NCI-H510A (cell line): ENCODE data around the gene MAX.

ENCODE experiments used
- DNase-seq: peaks from one replicate; lab custom pipeline; 2025; lab: John Stamatoyannopoulos, UW

The MAX gene, protein sequence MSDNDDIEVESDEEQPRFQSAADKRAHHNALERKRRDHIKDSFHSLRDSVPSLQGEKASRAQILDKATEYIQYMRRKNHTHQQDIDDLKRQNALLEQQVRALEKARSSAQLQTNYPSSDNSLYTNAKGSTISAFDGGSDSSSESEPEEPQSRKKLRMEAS

DNA sequence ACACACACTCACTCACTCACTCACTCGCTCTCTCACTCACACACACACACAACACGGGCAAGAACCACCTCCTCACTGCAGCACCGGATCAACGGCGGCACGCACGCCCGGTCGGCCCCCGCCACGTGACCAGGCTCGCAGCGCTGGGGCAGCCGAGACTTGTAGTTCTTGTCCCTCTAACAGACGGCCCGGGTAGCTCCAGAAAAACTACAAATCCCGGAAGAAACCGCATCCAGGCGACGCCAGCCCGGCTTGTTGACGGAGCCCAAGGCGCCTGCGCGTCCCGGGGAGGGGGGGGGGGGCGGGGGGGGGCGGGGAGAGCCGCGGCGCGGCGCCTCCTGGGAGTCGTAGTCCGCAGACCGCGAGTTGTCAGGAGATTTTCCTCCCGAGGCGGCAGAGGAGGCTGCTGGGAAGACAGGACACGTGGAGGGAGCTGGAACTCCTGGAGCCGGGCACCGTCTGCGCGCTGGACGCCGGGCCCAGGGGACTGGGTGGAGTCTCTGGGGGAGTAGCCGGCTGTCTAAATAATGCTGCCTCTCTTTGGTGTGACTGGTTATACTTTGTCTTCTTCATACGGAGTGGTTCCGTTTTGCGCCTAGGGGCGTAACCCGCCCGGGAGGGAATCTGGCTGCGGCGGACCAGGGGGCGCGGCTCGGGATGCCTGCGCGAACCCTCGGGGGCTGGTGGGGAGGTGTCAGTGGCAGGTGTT is at the start of gene MAX:
Gene MAX, minus strand, starts transcription at position 77 of the 709 bp plus-strand sequence. CDS start 178 bp downstream, outside the sequence.
- peak; percentile 99 for DNase-seq

DNA sequence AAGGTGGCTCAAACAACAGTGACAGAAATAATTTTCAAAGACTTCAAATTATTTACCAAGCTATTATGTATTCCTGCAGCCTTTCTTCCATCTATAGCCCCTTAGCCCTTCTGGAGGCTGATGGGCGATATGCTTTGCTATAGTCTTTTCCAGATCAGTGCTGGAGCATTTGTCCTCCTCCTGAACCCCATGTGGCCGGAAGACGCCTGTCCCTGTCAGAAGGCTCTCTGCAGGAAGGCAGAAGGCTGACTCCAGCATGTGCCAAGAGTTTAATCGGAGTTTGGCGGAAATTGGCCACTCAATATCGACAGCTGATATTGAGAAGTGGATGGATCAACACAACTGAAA is 49.3 kb upstream of the MAX start:
- DNase-seq: no peak

DNA sequence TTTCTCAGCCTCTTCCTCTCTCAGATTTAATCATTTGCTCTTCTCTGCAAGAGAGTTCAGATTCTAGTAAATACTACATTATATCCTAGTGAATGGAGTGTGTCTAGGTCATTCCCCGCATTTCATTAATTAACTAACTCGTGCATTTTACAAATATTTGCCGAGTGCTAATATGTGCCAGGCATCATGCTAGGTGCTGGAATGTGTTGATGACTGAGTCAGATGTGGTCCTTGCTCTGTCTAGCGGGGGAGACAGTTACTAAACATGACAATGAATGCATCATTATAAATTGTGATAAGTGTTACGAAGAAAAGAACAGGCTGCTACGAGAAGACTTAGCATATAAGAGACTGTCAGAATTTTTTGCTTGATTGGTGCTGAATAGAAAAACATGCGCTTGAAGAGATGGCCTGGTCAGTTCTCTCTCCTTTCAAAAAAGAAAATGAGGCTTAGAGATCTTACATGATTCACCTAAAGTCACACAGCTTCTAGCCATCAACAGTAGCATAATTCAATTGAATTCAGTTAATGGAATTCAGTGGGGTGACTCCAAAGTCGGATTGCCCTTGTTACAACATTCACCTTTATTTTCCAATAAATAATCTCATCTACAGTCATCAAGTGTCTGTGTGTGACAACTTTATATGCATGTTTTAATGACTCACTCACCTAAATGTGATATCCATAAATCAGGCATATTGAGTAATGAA is 48.7 kb upstream of the MAX start:
- no peak for DNase-seq

DNA sequence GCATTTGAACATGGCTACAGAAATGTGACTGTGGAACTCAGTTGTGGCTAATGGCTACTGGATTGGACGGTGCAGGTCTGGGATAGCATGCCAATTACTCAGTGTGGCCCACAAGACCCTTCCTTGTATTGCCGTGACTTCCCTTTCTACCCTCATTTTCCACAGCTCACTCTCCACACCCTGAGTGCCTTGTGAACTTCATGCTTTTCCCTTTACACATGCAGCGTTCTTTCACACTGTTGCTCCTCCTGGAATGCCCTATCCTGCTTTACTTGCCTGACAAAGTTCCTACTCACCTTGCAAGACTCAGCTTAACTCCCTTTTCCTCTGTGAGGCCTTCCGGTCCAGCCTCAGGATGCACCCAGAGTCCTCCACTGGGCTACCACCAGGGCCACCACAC is 46.8 kb upstream of the MAX start:
- DNase-seq: no peak

DNA sequence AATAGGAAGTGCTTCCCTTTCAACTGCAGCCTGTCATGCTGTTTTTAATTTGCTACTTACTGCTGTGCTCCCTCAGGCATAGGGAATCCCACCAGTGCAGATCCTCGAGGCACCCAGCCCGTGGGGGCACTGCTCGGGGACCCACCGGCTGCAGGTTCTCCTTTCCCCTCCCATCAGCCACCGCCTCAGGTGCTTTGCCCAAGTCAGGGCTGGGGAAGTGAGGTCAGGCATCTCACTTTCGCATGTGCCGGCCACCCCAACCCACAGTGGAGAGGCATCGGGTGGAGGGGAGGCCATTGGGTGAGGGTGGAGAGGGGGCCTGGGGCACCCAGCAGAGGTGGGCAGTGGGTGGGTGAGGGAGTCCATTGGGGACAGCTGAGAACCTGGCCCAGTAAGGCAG is 41.9 kb upstream of the MAX start:
- no peak for DNase-seq

DNA sequence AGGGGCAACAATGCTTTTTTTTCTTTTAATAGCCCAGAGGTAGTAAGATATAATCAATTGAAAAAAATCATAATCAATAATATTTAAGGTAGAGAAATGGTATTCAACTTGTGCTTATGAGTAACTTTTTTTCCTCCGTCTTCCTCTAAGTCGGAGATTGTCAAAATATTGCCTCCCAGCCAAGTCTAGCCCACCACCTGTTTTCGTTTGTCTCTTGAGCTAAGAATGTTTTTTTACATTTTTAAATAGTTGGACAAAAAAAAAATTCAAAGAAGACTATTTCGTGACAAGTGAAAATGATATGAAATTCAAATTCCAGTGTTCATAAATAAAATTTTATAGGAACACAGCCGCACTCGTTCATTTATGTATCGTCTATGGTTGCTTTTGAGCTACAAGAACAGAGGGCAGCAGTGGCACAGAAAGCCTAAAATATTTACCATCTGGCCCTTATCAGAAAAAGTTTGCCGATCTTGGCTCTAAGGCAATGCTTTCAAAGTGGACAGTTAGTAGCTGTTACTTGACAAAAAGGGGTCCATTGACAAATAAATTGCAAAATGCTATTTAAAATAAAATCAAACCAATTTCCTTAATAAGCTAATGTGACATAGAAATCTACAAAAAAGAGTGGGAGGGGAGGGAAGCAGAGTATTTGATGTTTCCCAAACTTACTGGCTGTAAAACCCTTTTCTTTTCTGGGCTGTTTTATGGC is 40.8 kb upstream of the MAX start:
- no peak for DNase-seq

DNA sequence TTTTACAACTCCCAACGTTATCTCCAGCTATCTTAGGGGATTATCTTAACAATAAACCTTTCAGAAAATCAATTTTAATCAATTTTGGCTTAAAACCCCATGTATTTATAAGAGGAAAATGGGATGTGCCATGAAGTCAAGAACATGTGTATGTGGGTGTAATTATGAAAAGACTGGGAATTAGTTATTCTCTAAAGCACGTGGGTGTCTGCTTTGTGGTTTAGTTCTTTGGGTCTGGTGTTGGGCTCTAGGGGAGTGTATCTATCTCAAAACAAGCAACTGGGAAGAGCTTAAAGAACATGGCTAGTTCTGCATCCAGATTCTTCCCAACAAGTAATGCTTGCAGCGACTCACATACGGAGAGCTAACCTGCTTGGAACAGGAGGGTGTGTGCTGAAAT is 40.1 kb upstream of the MAX start:
- DNase-seq: no peak

DNA sequence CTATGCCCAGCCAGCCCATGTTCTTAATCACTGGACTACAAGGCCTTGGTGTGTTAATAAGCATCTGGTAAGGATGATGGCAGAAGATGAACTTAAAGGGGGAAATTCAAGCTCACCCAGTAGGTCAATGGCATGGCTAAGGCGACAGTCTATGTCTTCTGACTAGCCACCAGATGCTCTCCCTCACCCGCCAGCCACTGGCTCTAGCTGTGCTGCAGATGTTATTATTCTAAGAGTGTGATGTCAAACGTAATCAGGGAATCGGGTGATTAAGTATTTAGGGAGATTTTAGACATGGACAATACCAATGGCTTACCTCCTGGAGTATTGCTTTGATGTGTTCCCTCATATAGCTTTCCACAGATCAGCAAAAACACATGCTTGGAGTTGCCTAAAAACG is 39.2 kb upstream of the MAX start:
- DNase-seq: no peak

DNA sequence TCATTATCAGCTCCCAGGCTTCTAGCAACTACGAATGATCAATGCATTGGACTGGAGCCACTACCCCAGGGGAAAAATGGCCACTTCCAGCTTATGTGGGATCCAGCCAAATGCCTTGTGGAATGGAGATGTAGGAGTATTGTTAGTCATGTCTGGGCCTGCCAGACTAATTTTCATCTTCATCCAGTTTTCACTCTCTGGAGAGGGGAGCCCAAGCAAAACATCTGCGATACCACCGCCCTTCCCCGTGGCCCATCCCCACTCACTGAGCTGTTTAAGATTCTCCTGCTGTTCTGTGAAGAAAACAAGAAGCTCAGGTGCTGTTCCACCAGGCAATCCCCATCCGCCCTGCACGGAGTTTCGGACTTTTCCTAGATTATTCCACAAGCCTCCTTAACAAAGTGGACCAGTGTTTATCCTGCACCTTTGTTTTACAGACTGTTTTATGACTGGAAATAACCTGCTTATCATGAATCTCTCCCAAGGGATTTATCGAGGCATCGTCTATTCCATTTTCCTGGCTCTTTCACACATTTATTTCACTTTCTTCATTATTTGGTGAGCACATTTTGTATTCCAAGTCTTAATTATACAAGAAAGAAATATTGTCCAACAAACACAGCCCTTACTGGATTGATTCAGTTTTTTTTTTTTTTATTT is 35.5 kb upstream of the MAX start:
- DNase-seq: no peak

DNA sequence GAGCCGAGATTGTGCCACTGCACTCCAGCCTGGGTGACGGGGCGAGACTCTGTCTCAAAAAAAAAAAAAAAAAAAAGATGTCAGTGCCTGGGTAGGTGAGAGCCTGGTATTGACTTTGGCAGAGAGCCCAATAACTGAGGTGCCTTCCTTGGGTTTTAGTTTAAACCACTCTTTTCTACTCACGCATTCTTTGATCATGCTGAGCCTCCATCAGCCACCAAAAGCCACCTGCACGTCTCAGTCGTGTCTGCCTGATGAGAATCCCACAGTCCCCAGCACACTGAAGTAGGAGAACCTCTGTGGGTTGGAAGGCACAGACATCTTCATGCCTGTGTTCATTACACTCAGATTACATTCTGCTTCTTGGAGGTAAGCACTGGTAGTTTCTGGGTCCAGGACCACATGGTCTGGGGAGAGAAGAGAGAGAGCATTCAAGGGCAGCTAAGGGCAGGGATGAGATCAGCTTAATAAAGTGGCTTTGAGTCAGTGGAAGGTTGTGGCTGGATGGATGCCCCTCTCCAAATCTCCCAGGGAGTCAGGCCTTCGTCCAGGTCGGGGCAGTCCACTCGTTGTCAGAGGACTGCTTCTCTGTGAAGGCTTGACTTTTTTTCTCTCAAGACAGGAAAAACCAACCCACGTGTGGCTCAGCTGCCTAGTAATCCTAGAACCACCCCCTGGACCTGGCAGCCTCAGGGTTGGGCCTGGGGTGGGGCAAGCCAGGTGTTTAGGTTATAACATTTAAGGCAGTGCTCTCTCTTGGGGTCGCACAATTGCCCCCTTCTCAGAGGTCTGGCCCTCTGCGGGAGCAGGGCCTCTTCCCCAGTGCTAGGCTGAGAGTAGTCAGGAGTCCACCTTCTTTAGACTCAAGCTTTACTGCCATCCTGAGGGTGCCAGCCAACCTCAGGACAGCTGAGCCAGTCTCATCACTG is 32.6 kb upstream of the MAX start:
- peak; percentile 26 for DNase-seq

DNA sequence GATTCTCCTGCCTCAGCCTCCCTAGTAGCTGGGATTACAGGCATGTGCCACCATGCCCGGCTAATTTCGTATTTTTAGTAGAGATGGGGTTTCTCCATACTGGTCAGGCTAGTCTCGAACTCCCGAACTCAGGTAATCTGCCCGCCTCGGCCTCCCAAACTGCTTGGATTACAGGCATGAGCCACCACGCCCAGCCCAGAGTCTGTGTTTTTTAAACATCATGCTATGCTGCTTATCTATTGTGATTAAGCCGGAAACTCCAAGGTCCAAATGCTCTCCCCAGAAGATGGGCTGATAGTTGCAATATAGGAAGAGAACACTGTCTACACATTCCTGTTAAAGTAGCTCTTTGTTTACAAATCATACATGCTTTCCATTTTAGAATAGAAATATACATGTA is 30.5 kb upstream of the MAX start:
- no peak for DNase-seq

DNA sequence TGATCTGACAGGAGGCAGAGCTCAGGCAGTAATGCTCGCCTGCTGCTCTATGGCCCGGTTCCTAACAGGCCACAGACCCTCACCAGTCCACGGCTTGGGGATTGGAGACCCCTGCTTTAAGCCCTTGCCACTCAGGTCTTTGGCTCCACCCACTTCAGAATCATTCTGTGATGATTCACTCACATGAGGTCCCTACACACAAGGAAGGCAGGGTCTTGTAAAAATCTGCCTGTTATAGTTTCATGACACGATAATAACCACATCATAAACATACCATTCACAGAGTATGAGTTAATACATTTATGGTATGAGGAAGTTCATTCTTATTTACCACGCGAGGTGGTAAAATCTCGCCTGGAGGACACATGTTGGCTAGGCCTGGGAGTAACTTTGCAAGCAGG is 29.0 kb upstream of the MAX start:
- DNase-seq: no peak

DNA sequence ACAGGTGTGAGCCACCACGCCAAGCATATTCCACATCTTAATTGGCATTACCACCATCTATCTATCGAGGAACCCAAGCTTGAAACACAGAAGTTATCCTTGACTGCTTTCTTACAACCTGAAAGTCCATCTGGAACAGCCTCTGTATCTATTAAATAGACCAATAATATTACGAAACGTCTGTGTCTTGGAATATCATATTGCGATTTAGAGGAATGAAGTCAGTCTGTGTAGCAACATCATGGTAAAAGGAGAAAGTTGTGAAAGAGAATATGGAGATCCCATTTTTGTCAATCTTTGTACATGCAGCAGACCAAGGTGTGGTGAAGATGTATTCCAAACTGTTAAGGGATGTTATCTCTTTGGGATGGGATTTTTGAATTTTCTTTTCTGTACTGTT is 25.8 kb upstream of the MAX start:
- no peak for DNase-seq

DNA sequence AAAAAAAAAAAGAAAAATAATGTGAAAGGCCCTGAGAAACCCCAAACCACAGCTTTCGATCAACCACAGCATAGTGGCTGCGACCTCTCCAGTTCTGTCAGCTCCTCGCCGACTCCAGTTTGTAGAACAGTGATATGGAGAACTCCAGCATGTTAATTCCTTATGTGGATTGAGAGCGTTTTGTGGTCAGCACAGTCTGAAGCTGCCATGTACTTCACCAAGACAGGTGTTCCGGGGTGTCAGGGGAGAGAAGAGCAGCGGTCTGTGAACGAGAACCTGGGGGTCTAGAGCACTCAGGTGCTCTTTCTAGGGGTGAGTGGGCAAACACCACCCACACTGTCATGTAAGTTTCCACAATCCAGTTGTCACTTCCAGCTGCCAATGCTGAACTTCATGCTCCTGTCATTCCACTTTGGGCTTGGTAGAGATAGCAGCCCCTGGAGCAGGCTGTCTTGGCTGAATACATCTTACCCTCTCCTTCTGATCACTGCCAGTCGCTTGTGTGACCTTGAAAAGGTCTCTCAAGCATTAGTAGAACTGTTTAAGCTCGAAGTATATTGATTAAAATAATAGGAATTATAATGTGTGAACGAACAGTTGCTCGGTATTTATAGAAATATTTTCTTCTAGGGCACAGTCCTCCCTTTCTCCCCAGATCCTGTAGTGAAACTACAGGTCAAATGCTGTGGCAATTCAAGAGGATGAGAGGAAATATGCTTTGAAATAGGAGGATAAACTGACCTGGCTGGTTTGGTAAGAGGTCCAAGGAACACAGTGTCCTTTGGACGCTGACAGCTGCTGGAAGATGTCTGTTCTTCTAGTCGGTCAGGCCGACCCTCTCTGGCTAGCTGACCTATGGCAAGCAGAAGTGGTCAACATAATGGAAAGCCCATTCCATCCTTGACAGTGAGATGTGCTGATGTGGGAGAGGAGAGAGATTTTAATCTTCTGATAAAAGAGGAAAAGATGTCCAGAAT is 15.7 kb upstream of the MAX start:
- no peak for DNase-seq

DNA sequence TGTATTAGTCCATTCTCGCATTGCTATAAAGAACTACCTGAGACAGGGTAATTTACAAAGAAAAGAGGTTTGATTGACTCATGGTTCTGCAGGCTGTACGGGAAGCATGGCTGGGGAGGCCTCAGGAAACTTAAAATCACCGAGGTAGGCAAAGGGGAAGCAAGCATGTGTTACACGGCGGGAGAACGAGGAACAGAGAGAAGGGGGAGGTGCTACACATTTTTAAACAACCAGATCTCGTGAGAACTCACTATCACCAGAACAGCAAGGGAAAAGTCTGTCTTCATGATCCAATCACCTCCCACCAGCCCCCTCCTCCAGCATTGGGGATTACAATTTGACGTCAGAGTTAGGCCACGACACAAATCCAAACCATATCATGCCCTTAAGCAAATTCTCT is 13.3 kb upstream of the MAX start:
- no peak for DNase-seq

DNA sequence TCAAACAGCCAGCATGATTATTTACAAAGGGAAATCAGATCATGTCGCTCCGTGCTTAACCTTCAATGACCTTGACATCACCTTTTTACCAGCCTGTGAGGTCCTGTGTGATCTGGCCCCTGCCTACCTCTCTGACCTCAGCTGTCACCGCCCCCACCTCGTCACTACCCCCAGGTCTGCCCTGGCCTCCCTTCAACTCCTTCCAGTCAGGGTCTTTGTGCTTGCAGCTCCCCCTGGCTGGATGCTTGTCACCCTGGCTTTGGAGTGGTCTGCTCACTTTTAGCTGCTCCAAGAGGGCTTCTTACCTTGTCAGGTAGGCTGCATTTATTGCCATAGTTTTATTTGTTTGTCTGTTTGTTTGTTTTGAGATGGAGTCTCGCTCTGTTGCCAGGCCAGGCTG is 8.2 kb upstream of the MAX start:
- no peak for DNase-seq

DNA sequence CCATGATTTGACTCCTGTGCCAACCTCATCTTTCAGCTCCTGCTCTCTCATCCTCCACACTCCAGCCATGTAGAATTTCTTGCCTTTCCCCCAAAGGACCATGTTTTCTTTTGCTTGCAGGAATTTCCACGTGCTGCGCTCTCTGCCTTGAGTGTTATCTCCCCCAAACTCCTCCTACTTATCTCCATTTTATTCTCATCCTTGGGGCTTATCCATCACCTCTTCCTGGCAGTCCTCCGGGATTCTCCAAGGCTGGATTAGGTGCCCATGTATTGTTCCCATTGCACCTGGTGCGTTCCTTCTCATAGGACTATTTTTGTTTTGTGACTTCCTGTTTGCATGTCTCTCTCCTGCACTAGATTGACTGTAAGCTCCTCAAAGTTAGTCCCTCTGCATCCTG is 7.0 kb upstream of the MAX start:
- no peak for DNase-seq

DNA sequence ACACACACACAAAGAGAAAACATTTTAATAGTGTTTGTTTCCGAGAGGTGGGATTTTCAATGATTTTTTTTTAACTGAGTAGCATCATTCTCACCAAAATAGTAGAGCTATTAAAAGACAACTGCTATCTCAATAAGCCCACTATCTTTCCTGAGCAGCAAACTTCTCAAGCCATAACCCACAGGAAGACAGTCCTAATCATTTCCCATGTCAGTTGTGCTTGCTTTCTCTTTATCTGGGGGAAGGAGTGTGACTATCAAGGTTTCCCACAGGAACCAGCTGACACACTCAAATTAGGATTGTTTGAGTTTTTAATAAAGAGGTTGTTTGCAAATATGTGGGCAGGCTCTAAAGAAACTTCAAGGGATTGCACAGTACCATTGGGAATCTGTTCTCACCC is 4.9 kb upstream of the MAX start:
- DNase-seq: no peak

DNA sequence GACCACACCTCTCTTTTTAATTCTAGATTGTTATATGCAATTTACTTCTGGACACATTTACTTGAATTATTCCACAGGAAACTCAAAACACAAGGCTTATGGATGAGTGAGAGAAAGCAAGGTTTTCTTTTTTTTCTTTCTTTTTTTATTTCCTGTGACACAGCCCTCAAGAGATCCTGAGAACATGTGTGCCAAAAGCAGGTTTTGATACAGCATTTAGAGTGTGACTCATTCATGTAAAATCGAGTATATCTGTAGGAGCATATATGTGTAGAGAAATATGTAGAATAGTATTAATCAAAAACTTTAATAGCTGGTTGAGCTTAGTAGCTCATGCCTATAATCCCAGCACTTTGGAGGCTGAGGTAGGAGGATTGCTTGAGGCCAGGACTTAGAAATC is 4.4 kb upstream of the MAX start:
- DNase-seq: no peak

DNA sequence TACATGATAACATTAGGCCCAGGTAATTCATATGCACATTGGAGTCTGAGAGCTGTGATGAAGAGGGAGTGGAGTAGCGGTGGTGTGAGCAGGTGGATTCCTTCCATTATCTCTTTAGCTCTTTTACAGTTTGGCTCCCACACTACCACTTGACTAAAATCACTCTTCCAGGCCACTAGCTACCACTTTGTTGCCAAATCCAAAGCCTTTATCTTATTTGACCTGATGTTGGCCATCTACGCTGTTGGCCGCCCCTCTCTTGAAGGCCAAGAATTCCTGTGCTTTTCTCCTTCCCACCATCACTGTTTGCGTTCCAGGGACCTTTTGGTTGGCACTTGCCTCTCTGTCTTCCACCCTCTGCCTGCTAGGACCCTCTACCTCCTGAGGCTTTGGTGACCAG is 4.0 kb upstream of the MAX start:
- no peak for DNase-seq
